ENCODE results near the gene KCTD5. TPM values are rescaled to one million over a fixed set of nuclear protein-coding genes. Genes with fewer than 3 reads are reported as not detected.
"Not testable (repeated sequence)": the region's sequence is repeated elsewhere in the genome, so short reads cannot be mapped to it uniquely, and the experiment has no call there.

Gene KCTD5
- total and polyA plus RNA-seq, 2 experiments from 2014 or later = 19.7 to 31.8 TPM

- Histone ChIP-seq H3K9me2 (ENCODE audit: insufficient read depth) (no peaks in the 10 kb centered on the region), H4K20me1 (replicated peaks; ENCODE audit: insufficient read depth) (no peaks in the 10 kb centered on the region), H3F3A (replicated peaks; ENCODE audit: low read depth) (peaks cover 10% of the 10 kb centered on the region; the same call in 1 of the 2 replicates), H2AFZ (peak overlapping the region; percentile 95), H3K36me3 (ENCODE audit: insufficient read depth) (no peaks in the 10 kb centered on the region), H3K79me2 (replicated peaks; ENCODE audit: insufficient read depth) (no peaks in the 10 kb centered on the region), H3K4me2 (peak overlapping the region; percentile 84), H3K4me3 (peak overlapping the region; percentile 78), H3K27ac (ENCODE audit: low read depth) (peak overlapping the region; percentile 95), H3K27me3 (ENCODE audit: insufficient read depth) (no peaks in the 10 kb centered on the region), H3K4me1 (ENCODE audit: insufficient read depth) (no peaks in the 10 kb centered on the region)
- DNase-seq (ENCODE audit: low spot score) = peak; percentile 97
- Mint-ChIP-seq H3K27ac (peak overlapping the region; percentile 93), H3K4me1 (peaks cover 5% of the 10 kb centered on the region; the same call in 2 of the 3 replicates), H3K27me3 (ENCODE audit: insufficient read depth, low read depth, poor library complexity) (peaks cover 6% of the 10 kb centered on the region), H3K9me3 (no peaks in the 10 kb centered on the region), H3K36me3 (ENCODE audit: low read depth) (no peaks in the 10 kb centered on the region), H3K4me3 (peak overlapping the region; percentile 83)
- ATAC-seq = peak; percentile 85
- TF ChIP-seq CTCF (conservative IDR thresholded peaks at IDR 0.05; ENCODE audit: low read depth in 2 of 2) (peak in 1 of 2 experiments; percentile 77; a peak in 2 of 4 replicates), ZNF114 (CRISPR knock-in tag; IDR thresholded peaks at IDR 0.05) (no peak), CREB1 (CRISPR knock-in tag; IDR thresholded peaks at IDR 0.05; ENCODE audit: low read depth) (peak; percentile 97), POLR2AphosphoS5 (IDR thresholded peaks at IDR 0.05; ENCODE audit: low read depth) (peak; percentile 29; the same call in 1 of the 2 replicates), ZNF331 (CRISPR knock-in tag; IDR thresholded peaks at IDR 0.05; ENCODE audit: low read depth) (no peak)
Measured at GRCh38 chr16:2720719-2721633, 38.7 kb downstream of the KCTD5 start.

GRCh38 chr16:2721634-2722173 lies 39.4 kb downstream of the KCTD5 start:
- not testable (repeated sequence) for H3K36me3 Mint-ChIP-seq (ENCODE audit: low read depth); H3K4me1 ChIP-seq (ENCODE audit: insufficient read depth); H3K9me2 ChIP-seq (ENCODE audit: insufficient read depth); H3K36me3 ChIP-seq (ENCODE audit: insufficient read depth); DNase-seq (ENCODE audit: low spot score); H3K79me2 ChIP-seq (replicated peaks; ENCODE audit: insufficient read depth); H3K9me3 Mint-ChIP-seq; H3K27me3 Mint-ChIP-seq (ENCODE audit: insufficient read depth, low read depth, poor library complexity); H3K27me3 ChIP-seq (ENCODE audit: insufficient read depth); H3K4me1 Mint-ChIP-seq; H4K20me1 ChIP-seq (replicated peaks; ENCODE audit: insufficient read depth)
- Mint-ChIP-seq H3K4me3 (peak overlapping the region; percentile 68), H3K27ac (peak overlapping the region; percentile 72; the same call in 1 of the 2 replicates)
- H3F3A ChIP-seq (replicated peaks; ENCODE audit: low read depth) = peaks cover 10% of the 10 kb centered on the region; the same call in 1 of the 2 replicates
- peak overlapping the region; percentile 75; the same call in 1 of the 2 replicates for H3K4me2 ChIP-seq
- peak overlapping the region; percentile 92 for H3K27ac ChIP-seq (ENCODE audit: low read depth)
- H3K4me3 ChIP-seq = peak overlapping the region; percentile 78
- H2AFZ ChIP-seq = peak overlapping the region; percentile 95
- ATAC-seq = peak; percentile 4

- no peaks in the 10 kb centered on the region for H3K79me2 ChIP-seq (replicated peaks; ENCODE audit: insufficient read depth)
- no peaks in the 10 kb centered on the region for H3K36me3 ChIP-seq (ENCODE audit: insufficient read depth)
- H3K4me3 Mint-ChIP-seq = no peak overlapping the region; the same call in 2 of the 3 replicates
- no peaks in the 10 kb centered on the region for H3K9me2 ChIP-seq (ENCODE audit: insufficient read depth)
- H3K27me3 Mint-ChIP-seq (ENCODE audit: insufficient read depth, low read depth, poor library complexity) = peaks cover 4% of the 10 kb centered on the region
- no peak overlapping the region for H3K4me3 ChIP-seq
- TF ChIP-seq ZNF331 (CRISPR knock-in tag; IDR thresholded peaks at IDR 0.05; ENCODE audit: low read depth) (no peak), ETS1 (IDR thresholded peaks at IDR 0.05) (no peak), EZH2 (IDR thresholded peaks at IDR 0.05; ENCODE audit: low read depth, unreplicated experiment) (no peak), NANOG (IDR thresholded peaks at IDR 0.05; ENCODE audit: borderline replicate concordance) (no peak), ZNF114 (CRISPR knock-in tag; IDR thresholded peaks at IDR 0.05) (no peak)
- no peak overlapping the region for H3K27ac Mint-ChIP-seq
- no peak overlapping the region for H2AFZ ChIP-seq
- no peak for ATAC-seq
- DNase-seq (ENCODE audit: low spot score) = no peak
- no peaks in the 10 kb centered on the region for H3K36me3 Mint-ChIP-seq (ENCODE audit: low read depth)
- H3K4me2 ChIP-seq = no peak overlapping the region
- H3K9me3 Mint-ChIP-seq = no peaks in the 10 kb centered on the region
- H3K27ac ChIP-seq (ENCODE audit: low read depth) = no peak overlapping the region
- peaks cover 13% of the 10 kb centered on the region; the same call in 1 of the 2 replicates for H3F3A ChIP-seq (replicated peaks; ENCODE audit: low read depth)
- no peaks in the 10 kb centered on the region for H4K20me1 ChIP-seq (replicated peaks; ENCODE audit: insufficient read depth)
- peaks cover 2% of the 10 kb centered on the region; the same call in 1 of the 3 replicates for H3K4me1 Mint-ChIP-seq
- H3K27me3 ChIP-seq (ENCODE audit: insufficient read depth) = no peaks in the 10 kb centered on the region
- no peaks in the 10 kb centered on the region for H3K4me1 ChIP-seq (ENCODE audit: insufficient read depth)
Measured at GRCh38 chr16:2724088-2724676, 41.9 kb downstream of the KCTD5 start.

Data from GM23338 (cell line).